Astrocyte of the cerebellum (primary cell): ENCODE measurements around the gene MYOCD.

ENCODE experiments used
- DNase-seq: peaks from one replicate; pipeline ENCODE4 v3.0.0-alpha.2; 2011; ENCODE audit warnings: low read depth
- H3K4me3 ChIP-seq: 2 replicates; pipeline ENCODE4 v1.5.1; 2011; ENCODE audit warnings: mild to moderate bottlenecking, low read depth, low read length, moderate library complexity
- CTCF ChIP-seq: IDR thresholded peaks from 2 replicates; pipeline ENCODE4 v1.5.1; 2012; ENCODE audit warnings: low read length, low read depth, moderate library complexity, mild to moderate bottlenecking; ENCODE audit errors: missing control alignments
- in situ Hi-C: cut with HindIII; loops from 2 replicates; pipeline ENCODE4 v1.10.0; 2017; ENCODE audit warnings: low sequenced_read_pairs

Gene MYOCD

DNA sequence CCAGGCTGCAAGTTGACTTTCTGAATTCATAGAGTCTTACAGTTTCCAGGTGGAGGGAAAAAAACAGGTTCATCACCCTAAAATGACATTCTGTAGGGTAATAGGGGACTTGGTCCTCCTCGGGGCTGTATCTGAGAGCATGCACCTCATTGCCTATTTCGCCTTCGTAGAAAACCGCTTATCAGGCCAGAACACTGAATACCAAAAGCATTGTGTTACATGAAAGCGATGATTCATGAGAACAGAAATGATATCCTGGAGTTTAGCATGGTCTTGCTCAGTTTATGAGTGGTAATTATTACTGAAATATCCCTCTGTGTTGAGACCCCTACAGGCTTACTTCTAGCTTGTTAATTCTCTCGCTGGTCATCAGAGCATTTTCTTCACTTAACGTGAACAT is 62.2 kb downstream of the MYOCD start:
- no peak overlapping the region for H3K4me3 ChIP-seq
- in situ Hi-C loops: no loop called here
- no peak for TF ChIP-seq CTCF
- DNase-seq: no peak

DNA sequence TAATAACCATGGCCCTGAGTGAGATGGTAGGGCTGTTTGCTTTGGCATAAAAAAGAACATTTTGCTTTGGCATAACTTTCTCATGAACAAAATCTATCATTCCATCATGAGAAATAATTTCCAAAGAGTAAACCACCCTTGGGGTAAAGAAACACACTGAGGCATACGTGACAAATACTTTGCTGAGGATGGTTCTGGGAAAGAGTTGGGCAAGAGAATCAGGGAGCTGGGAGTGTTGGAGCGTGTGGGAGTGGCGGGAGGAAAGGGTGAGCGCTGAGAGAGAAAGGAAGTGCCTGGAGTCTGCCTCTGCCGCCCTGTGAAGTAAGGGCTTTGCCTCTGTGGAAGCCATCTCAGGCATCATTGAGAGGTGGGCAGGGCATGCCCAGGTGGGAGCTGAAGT is 63.4 kb downstream of the MYOCD start:
- in situ Hi-C loops: no loop called here
- no peak overlapping the region for H3K4me3 ChIP-seq
- TF ChIP-seq CTCF: no peak
- no peak for DNase-seq

DNA sequence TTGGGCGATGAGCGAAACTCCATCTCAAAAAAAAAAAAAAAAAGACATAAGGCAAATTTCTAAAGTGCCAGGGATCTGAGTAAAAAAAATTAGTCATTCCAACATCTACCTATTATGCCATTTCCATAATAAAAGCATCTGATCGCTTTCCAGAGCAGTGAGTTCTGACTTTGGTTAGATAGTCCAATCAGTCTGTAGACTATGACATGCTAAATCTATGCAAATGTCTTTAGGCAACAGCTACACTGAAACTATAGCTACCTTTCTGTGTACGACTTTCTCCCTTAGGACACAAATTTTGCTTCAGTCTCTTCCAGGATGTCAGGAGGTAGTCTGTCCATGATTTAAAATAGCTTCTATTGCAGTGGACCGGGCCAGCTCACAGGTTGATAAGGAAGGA is 64.7 kb downstream of the MYOCD start:
- no peak for DNase-seq
- TF ChIP-seq CTCF: no peak
- no peak overlapping the region for H3K4me3 ChIP-seq
- in situ Hi-C loops: no loop called here

- DNase-seq: no peak
- in situ Hi-C loops: no loop called here
- no peak overlapping the region for H3K4me3 ChIP-seq
- TF ChIP-seq CTCF: no peak
Observed at GRCh38 chr17:12730931-12731521, 65.3 kb downstream of the MYOCD start.

DNA sequence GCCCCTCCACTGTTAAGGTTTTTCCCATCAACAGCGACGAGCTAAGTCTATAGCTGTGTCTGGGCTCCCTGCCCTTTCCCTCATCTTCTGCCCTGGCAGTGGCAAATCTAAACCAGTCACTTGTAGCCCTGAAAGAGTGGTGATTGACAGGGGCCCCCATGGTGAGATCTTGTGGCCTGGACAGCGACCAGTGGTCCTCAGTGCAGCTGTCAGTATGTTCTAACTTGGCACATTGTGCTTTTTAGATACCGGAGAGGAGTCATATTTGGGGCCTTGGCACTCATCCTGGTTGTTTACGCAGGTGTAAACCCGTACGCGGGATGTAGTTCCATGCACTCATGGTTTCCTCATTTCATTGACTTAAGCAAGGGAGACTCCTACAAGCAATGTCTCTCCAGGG is 66.1 kb downstream of the MYOCD start:
- DNase-seq: no peak
- in situ Hi-C loops: no loop called here
- TF ChIP-seq CTCF: no peak
- no peak overlapping the region for H3K4me3 ChIP-seq

- in situ Hi-C loops: no loop called here
- no peak for TF ChIP-seq CTCF
- H3K4me3 ChIP-seq: no peak overlapping the region
- DNase-seq: no peak
Observed at GRCh38 chr17:12732366-12732765, 66.7 kb downstream of the MYOCD start.

DNA sequence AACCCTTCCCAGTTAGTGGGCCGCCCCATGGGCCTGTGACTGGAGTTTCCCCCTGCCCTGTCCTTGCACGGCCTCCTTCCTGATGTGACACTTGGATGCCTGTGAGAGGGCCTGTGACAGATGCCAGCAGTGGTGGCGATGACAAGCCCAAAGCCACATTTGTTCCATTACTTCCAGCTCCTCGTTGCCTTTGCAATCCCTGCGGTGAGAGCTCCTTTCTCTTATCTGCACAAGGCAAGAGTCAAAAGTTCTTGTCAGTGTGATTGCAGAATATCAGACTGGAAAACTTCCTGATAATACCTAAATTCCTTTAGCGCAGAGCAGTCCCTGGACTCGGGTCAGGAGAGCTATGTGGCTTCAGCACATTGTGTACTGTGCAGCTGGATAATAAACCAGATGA is 69.2 kb downstream of the MYOCD start:
- no peak for TF ChIP-seq CTCF
- no peak for DNase-seq
- in situ Hi-C loops: no loop called here
- no peak overlapping the region for H3K4me3 ChIP-seq
